C4-2B (cell line): Measurements from ENCODE around the gene COG7.

Experiments used
- ZFX ChIP-seq: fragments of 450-650 bp; IDR thresholded peaks from 2 replicates; pipeline ENCODE4 v1.6.1; 2017
- TF ChIP-seq, protein P1 (sequence below): fragments of 450-650 bp; conservative IDR thresholded peaks from 2 replicates; pipeline ENCODE4 v1.5.1; 2017; ENCODE audit warnings: mild to moderate bottlenecking

GRCh38 chr16:23373436-23374219, 79.4 kb downstream of the COG7 start:
- TF ChIP-seq, protein P1, sequence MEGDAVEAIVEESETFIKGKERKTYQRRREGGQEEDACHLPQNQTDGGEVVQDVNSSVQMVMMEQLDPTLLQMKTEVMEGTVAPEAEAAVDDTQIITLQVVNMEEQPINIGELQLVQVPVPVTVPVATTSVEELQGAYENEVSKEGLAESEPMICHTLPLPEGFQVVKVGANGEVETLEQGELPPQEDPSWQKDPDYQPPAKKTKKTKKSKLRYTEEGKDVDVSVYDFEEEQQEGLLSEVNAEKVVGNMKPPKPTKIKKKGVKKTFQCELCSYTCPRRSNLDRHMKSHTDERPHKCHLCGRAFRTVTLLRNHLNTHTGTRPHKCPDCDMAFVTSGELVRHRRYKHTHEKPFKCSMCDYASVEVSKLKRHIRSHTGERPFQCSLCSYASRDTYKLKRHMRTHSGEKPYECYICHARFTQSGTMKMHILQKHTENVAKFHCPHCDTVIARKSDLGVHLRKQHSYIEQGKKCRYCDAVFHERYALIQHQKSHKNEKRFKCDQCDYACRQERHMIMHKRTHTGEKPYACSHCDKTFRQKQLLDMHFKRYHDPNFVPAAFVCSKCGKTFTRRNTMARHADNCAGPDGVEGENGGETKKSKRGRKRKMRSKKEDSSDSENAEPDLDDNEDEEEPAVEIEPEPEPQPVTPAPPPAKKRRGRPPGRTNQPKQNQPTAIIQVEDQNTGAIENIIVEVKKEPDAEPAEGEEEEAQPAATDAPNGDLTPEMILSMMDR = no peak
- no peak for TF ChIP-seq ZFX
